B cell (primary cell): Measurements from ENCODE around the gene SRP19.

Source experiments
- CTCF ChIP-seq: fragments of 200-600 bp; IDR thresholded peaks from one replicate; pipeline ENCODE4 v1.8.0; 2022; ENCODE audit warnings: antibody characterized with exemption, mild to moderate bottlenecking
- EZH2 ChIP-seq: IDR thresholded peaks from 2 replicates; pipeline ENCODE4 v1.6.1; 2012; ENCODE audit warnings: borderline replicate concordance, low read depth, mild to moderate bottlenecking, moderate library complexity, low read length; ENCODE audit not compliant: insufficient read depth, poor library complexity, severe bottlenecking

- TF ChIP-seq CTCF = no peak
- TF ChIP-seq EZH2 = no peak
Measured at GRCh38 chr5:112907166-112907631, 46.1 kb downstream of the SRP19 start.
